Measurements from ENCODE around the gene CCDC40.

The CCDC40 gene

GRCh38 chr17:80063830-80064585 is 27.6 kb downstream of the CCDC40 start:
- no peak for DNase-seq (ENCODE audit: extremely low read depth, low read depth)
- no peak overlapping the region for H3K4me3 ChIP-seq (replicated peaks; ENCODE audit: low read depth, low read length)
- TF ChIP-seq, protein P1, sequence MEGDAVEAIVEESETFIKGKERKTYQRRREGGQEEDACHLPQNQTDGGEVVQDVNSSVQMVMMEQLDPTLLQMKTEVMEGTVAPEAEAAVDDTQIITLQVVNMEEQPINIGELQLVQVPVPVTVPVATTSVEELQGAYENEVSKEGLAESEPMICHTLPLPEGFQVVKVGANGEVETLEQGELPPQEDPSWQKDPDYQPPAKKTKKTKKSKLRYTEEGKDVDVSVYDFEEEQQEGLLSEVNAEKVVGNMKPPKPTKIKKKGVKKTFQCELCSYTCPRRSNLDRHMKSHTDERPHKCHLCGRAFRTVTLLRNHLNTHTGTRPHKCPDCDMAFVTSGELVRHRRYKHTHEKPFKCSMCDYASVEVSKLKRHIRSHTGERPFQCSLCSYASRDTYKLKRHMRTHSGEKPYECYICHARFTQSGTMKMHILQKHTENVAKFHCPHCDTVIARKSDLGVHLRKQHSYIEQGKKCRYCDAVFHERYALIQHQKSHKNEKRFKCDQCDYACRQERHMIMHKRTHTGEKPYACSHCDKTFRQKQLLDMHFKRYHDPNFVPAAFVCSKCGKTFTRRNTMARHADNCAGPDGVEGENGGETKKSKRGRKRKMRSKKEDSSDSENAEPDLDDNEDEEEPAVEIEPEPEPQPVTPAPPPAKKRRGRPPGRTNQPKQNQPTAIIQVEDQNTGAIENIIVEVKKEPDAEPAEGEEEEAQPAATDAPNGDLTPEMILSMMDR (IDR thresholded peaks at IDR 0.05; ENCODE audit: low read depth, low read length, missing control alignments) = no peak

GRCh38 chr17:80064696-80065095 is 28.3 kb downstream of the CCDC40 start:
- H3K4me3 ChIP-seq (replicated peaks; ENCODE audit: low read depth, low read length) = no peak overlapping the region
- TF ChIP-seq, protein P1 (IDR thresholded peaks at IDR 0.05; ENCODE audit: low read depth, low read length, missing control alignments) = no peak
- no peak for DNase-seq (ENCODE audit: extremely low read depth, low read depth)

DNA sequence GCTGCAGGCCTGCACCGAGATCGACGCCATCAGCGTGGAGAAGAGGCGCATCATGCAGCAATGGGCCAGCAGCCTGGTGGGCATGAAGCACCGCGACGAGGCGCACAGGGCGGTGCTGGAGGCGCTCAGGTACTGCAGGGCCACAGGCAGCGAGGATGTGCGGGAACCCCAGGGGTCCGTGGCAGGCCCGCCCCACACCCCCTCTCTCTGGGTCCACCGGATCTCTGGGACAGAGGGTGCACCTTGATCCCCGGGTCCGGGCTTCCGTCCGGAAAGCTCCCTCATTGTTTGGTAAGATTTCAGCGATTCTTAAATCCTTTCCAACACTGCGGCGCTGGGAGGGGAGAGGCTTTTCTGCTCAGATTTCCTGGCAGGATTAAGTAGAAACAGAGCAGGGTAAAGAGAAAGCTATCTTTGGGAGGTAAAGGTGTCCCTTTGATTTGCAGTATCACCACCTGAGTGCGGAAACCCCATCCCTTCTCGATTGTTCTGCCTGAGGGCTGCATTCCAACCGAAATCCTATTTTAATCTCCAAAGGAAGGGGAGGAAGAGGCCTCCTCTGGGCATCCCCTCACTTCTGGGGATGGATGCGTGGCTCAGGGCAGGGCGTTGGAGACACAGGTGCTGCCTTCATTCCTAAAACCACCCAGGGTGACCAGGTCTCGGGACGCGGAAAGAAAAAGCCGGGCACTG is 29.2 kb downstream of the CCDC40 start:
- no peak for DNase-seq (ENCODE audit: extremely low read depth, low read depth)
- TF ChIP-seq, protein P1 (IDR thresholded peaks at IDR 0.05; ENCODE audit: low read depth, low read length, missing control alignments) = no peak
- no peak overlapping the region for H3K4me3 ChIP-seq (replicated peaks; ENCODE audit: low read depth, low read length)

DNA sequence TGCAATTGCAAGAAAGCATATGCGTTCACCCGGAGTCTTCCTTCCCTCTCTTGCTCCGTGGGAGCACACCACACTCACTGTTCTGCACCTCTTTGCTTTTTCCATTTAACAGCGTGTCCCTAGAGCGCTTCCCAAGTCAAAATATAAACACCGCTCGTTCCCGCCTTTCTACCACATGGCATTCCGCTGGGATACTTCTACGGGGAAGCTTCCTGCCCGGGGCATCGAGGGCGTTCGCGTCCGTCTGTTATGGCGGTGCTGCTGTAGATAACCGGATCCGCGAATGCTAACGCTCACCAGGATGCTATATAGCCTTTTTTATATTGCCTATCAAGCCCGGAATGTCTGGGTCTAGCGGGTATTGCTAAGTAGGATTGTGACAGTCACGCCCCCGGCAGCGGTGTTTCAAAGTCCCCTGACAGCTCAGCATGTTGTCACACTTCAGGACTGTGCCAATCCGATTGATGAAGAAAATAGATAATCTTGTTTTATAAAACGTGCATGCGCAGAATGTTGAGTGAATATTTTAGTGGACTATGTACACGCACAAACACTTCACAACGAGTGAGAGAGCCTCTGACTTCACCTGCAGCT is 31.0 kb downstream of the CCDC40 start:
- H3K4me3 ChIP-seq (replicated peaks; ENCODE audit: low read depth, low read length) = no peak overlapping the region
- DNase-seq (ENCODE audit: extremely low read depth, low read depth) = no peak
- TF ChIP-seq, protein P1 (IDR thresholded peaks at IDR 0.05; ENCODE audit: low read depth, low read length, missing control alignments) = no peak

DNA sequence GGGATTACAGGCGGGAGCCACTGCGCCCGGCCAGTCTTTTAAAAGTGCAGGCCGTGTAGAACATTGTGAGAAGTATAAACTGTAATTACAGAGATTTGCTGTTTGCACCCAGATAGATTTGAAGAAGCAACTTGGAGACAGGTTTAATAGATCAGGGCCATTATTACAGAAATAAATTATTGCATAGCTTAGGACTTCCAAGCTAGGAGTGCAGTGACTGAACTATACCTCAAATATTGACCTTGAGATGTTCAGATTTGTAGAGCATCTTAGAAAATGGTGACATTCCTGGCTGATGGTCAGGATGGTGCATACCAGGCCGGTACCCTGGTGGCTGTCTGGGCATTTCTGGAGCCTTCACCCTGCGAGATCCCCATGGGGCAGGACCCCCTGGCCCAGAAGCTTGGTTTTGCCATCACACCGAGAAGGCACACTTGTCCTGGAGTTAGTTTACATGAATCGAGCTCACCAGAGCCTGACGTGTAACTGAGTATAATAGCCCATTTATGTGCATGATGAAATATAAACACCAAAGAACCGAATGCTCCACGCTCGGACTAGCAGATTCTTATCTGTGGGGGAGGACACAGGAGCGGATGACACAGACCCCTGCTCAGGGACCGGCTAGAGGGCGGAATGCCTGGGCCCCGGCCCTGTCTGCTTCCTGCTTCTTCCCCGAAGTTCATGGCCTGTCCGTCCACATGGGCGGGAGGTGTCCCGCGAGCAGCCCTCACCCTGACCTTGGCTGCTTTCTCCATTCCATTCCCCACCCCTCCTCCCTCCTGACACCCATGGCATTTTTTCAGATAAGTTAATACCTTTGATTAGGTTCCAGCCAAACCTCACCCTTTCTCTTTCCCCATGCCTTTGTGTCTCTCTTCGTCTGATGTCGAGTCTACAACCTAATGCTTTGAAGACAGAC is 32.1 kb downstream of the CCDC40 start:
- H3K4me3 ChIP-seq (replicated peaks; ENCODE audit: low read depth, low read length) = no peak overlapping the region
- no peak for DNase-seq (ENCODE audit: extremely low read depth, low read depth)
- TF ChIP-seq, protein P1 (IDR thresholded peaks at IDR 0.05; ENCODE audit: low read depth, low read length, missing control alignments) = no peak

DNA sequence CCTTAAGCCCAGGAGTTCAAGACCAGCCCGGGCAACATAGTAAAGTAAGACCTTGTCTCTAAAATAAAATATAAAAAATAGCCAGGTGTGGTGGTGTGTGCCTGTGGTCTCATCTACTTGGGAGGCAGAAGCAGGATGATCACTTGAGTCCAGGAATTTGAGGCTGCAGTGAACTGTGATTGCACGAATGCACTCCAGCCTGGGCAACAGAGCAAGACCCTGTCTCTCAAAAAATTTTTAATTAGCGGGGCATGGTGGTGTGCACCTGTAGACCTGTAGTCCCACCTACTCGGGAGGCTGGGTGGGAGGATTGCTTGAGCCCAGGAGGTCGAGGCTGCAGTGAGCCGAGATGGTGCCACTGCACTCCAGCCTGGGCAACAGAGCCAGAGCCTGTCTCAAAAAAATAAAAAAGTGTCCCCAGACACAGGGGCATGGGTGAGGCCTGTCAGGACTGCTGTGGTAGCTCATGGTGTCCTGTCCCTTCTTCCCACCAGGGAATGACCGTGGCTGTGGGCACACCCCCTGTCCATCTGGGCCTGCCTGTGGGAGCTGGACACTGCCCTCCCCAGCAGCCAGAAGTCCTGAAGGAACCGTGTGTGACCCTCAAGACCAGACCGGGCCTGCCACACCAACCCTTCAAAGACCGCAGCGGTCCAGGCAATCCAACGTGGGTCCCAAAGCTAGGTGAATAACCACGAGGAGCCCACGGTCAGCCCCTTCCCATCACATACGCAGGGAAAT is 34.1 kb downstream of the CCDC40 start:
- TF ChIP-seq, protein P1 (IDR thresholded peaks at IDR 0.05; ENCODE audit: low read depth, low read length, missing control alignments) = no peak
- H3K4me3 ChIP-seq (replicated peaks; ENCODE audit: low read depth, low read length) = no peak overlapping the region
- DNase-seq (ENCODE audit: extremely low read depth, low read depth) = no peak

All from HFF-Myc (cell line).